GM21825 (cell line): ENCODE measurements around the gene PDE5A.

ENCODE experiments used
- ATAC-seq: cut with Tn5 transposase; IDR thresholded peaks from one replicate; pipeline ENCODE4 v1.9.1; 2021; ENCODE audit warnings: mild to moderate bottlenecking, moderate library complexity; ENCODE audit not compliant: unreplicated experiment

PDE5A gene

GRCh38 chr4:119525005-119525749 is 103.4 kb downstream of the PDE5A start:
- ATAC-seq, result no peak

- ATAC-seq, result no peak
Observed at GRCh38 chr4:119523399-119523798, 105.2 kb downstream of the PDE5A start.

GRCh38 chr4:119521268-119521667 is 107.3 kb downstream of the PDE5A start:
- ATAC-seq, result no peak

GRCh38 chr4:119518915-119519410 is 109.6 kb downstream of the PDE5A start:
- no peak for ATAC-seq

- no peak for ATAC-seq
Observed at GRCh38 chr4:119518230-119518892, 110.2 kb downstream of the PDE5A start.

- no peak for ATAC-seq
Observed at GRCh38 chr4:119517361-119518229, 111.0 kb downstream of the PDE5A start.

- no peak for ATAC-seq
Observed at GRCh38 chr4:119512398-119512797, 116.2 kb downstream of the PDE5A start.

GRCh38 chr4:119510395-119511149 is 118.0 kb downstream of the PDE5A start:
- no peak for ATAC-seq

GRCh38 chr4:119508281-119508680 is 120.3 kb downstream of the PDE5A start:
- no peak for ATAC-seq

GRCh38 chr4:119506806-119507205 is 121.8 kb downstream of the PDE5A start:
- no peak for ATAC-seq

- no peak for ATAC-seq
Observed at GRCh38 chr4:119504616-119505015, 124.0 kb downstream of the PDE5A start.

GRCh38 chr4:119501740-119502139 is 126.9 kb downstream of the PDE5A start:
- ATAC-seq, result no peak

GRCh38 chr4:119498527-119498926 is 130.1 kb downstream of the PDE5A start:
- ATAC-seq, result no peak

- ATAC-seq, result no peak
Observed at GRCh38 chr4:119493886-119494285, 134.7 kb downstream of the PDE5A start.

- no peak for ATAC-seq
Observed at GRCh38 chr4:119493419-119493818, 135.2 kb downstream of the PDE5A start.

GRCh38 chr4:119490335-119490734 is 138.3 kb downstream of the PDE5A start:
- peak; percentile 52 for ATAC-seq

GRCh38 chr4:119489305-119489704 is 139.3 kb downstream of the PDE5A start:
- no peak for ATAC-seq

GRCh38 chr4:119480331-119480730 is 148.3 kb downstream of the PDE5A start:
- no peak for ATAC-seq

GRCh38 chr4:119479835-119480234 is 148.8 kb downstream of the PDE5A start:
- no peak for ATAC-seq

- no peak for ATAC-seq
Observed at GRCh38 chr4:119479180-119479808, 149.3 kb downstream of the PDE5A start.
